A549 (cell line): ENCODE data around the gene MAML2.

Source experiments
- POLR2A ChIP-seq: IDR thresholded peaks from 2 replicates; pipeline ENCODE4 v1.6.1; 2012; ENCODE audit warnings: mild to moderate bottlenecking, low read length
- POLR2AphosphoS2 ChIP-seq: conservative IDR thresholded peaks from 2 replicates; pipeline ENCODE4 v1.6.1; 2012; ENCODE audit warnings: low read length, improper control_type of control experiment, inconsistent platforms

DNA sequence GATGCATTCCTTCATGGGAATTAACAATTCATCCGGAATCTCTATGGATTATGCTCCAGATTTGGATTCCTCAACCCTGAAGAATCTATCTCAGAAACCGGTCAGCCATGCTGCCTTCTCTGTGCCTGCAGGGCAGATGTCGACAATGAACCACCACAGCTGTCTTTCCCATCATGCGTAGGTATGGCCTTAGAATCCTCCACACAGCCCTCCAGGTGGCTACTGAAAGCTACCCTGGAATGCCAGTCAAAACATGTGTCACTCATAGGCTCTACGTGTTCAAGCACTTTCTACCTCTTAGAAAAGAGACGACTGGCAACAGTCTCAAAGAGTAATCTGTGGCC lies 19.4 kb downstream of the MAML2 start:
- TF ChIP-seq POLR2A = no peak
- no peak for TF ChIP-seq POLR2AphosphoS2
